ENCODE results near the gene DOCK4. TPM values are rescaled to one million over a fixed set of nuclear protein-coding genes. Genes with fewer than 3 reads are reported as not detected.
"Not testable (repeated sequence)": the region's sequence is repeated elsewhere in the genome, so short reads cannot be mapped to it uniquely, and the experiment has no call there.

The DOCK4 gene
- total RNA-seq, 1 donor from 2014 or later, result 43.0 TPM

- H3K36me3 Mint-ChIP-seq (ENCODE audit: low read depth), result no peaks in the 10 kb centered on the region
- TF ChIP-seq CTCF (IDR thresholded peaks at IDR 0.05), result no peak
- H3K27ac Mint-ChIP-seq (ENCODE audit: unreplicated experiment), result no peak overlapping the region
Measured at GRCh38 chr7:112129655-112130323, 76.4 kb downstream of the DOCK4 start.

DNA sequence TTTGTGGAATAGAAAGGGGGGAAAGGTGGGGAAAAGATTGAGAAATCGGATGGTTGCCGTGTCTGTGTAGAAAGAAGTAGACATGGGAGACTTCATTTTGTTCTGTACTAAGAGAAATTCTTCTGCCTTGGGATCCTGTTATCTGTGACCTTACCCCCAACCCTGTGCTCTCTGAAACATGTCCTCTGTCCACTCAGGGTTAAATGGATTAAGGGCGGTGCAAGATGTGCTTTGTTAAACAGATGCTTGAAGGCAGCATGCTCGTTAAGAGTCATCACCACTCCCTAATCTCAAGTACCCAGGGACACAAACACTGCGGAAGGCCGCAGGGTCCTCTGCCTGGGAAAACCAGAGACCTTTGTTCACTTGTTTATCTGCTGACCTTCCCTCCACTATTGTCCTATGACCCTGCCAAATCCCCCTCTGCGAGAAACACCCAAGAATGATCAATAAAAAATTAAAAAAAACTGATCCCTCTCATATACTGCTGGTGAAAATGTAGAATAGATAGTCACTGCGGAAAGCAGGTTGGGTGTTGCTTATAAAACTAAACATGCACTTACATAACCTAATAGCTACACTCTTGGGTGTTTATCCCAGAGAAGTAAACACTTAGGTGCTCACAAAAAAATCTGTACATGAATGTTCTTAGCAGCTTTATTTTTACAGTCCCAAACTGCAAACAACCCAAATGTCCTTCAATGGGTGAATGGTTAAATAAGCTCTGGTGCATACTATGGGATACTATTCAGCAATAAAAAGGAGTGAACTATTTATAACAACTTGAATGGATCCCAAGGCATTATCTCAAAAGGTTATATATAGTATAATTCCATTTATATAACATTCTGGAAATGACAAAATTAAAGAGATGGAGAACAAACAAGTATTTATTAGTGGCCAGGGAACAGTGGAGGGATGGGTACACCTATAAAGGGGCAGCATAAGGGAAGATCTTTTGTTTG is 77.5 kb downstream of the DOCK4 start:
- H3K36me3 Mint-ChIP-seq (ENCODE audit: low read depth), result not testable (repeated sequence)

More at GRCh38 chr7:112129655-112130323, 76.4 kb downstream of the DOCK4 start:
- Mint-ChIP-seq H3K9me3 (ENCODE audit: low read depth) (no peaks in the 10 kb centered on the region), H3K27me3 (ENCODE audit: low read depth) (no peaks in the 10 kb centered on the region), H3K4me3 (ENCODE audit: unreplicated experiment) (no peak overlapping the region), H3K4me1 (ENCODE audit: low read depth) (peaks cover 45% of the 10 kb centered on the region)
- DNase-seq (ENCODE audit: low spot score), result no peak

GRCh38 chr7:112128041-112128440 is 78.2 kb downstream of the DOCK4 start:
- peaks cover 51% of the 10 kb centered on the region for H3K4me1 Mint-ChIP-seq (ENCODE audit: low read depth)
- H3K4me3 Mint-ChIP-seq (ENCODE audit: unreplicated experiment); H3K36me3 Mint-ChIP-seq (ENCODE audit: low read depth); H3K27ac Mint-ChIP-seq (ENCODE audit: unreplicated experiment); H3K9me3 Mint-ChIP-seq (ENCODE audit: low read depth); DNase-seq (ENCODE audit: low spot score); H3K27me3 Mint-ChIP-seq (ENCODE audit: low read depth): not testable (repeated sequence)

More for the DNA sequence above, 77.5 kb downstream of the DOCK4 start:
- H3K27ac Mint-ChIP-seq (ENCODE audit: unreplicated experiment); H3K27me3 Mint-ChIP-seq (ENCODE audit: low read depth); H3K9me3 Mint-ChIP-seq (ENCODE audit: low read depth); DNase-seq (ENCODE audit: low spot score); H3K4me3 Mint-ChIP-seq (ENCODE audit: unreplicated experiment): not testable (repeated sequence)
- peaks cover 50% of the 10 kb centered on the region for H3K4me1 Mint-ChIP-seq (ENCODE audit: low read depth)

- Mint-ChIP-seq H3K27ac (ENCODE audit: unreplicated experiment) (no peak overlapping the region), H3K9me3 (ENCODE audit: low read depth) (no peaks in the 10 kb centered on the region), H3K4me1 (ENCODE audit: low read depth) (peaks cover 36% of the 10 kb centered on the region), H3K27me3 (ENCODE audit: low read depth) (no peaks in the 10 kb centered on the region), H3K4me3 (ENCODE audit: unreplicated experiment) (no peak overlapping the region), H3K36me3 (ENCODE audit: low read depth) (no peaks in the 10 kb centered on the region)
- no peak for DNase-seq (ENCODE audit: low spot score)
- no peak for TF ChIP-seq CTCF (IDR thresholded peaks at IDR 0.05)
Measured at GRCh38 chr7:112125250-112125649, 80.9 kb downstream of the DOCK4 start.

DNA sequence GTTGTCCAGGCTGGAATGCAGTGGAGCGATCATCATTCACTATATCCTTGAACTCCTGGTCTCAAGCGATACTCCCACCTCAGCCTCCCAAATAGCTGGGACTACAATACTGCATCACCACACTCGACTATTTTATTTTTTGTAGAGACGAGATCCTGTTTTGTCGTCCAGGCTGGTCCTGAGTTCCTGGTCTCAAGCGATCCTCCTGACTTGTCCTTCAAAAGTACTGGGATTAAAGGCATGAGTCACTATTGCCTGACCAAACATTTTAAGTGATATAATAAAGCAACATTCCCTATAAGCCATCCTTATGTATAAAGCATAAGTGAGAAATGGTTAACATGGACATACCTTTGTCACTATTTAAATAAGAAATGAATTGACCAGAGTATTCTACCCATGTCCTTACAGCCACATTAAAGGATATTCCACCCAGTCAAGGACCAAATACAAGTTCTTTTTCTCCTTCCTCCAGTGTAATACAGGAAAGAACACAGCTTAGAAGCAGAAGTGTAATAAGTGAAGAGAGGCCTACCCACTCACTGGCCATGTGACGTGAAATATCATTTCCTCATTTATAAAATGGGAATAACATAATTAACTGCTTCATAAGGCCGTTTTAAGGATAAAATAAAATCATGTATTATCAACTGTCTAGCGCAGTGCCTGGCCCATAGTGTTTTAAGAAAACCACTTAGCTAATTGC is 82.0 kb downstream of the DOCK4 start:
- Mint-ChIP-seq H3K27me3 (ENCODE audit: low read depth) (no peaks in the 10 kb centered on the region), H3K4me3 (ENCODE audit: unreplicated experiment) (no peak overlapping the region), H3K4me1 (ENCODE audit: low read depth) (peaks cover 31% of the 10 kb centered on the region), H3K36me3 (ENCODE audit: low read depth) (no peaks in the 10 kb centered on the region), H3K9me3 (ENCODE audit: low read depth) (no peaks in the 10 kb centered on the region), H3K27ac (ENCODE audit: unreplicated experiment) (no peak overlapping the region)
- DNase-seq (ENCODE audit: low spot score), result no peak
- no peak for TF ChIP-seq CTCF (IDR thresholded peaks at IDR 0.05)

GRCh38 chr7:112122798-112123197 is 83.4 kb downstream of the DOCK4 start:
- Mint-ChIP-seq H3K4me1 (ENCODE audit: low read depth) (peaks cover 27% of the 10 kb centered on the region), H3K4me3 (ENCODE audit: unreplicated experiment) (no peak overlapping the region), H3K27me3 (ENCODE audit: low read depth) (no peaks in the 10 kb centered on the region), H3K9me3 (ENCODE audit: low read depth) (no peaks in the 10 kb centered on the region), H3K36me3 (ENCODE audit: low read depth) (no peaks in the 10 kb centered on the region), H3K27ac (ENCODE audit: unreplicated experiment) (no peak overlapping the region)
- no peak for DNase-seq (ENCODE audit: low spot score)
- no peak for TF ChIP-seq CTCF (IDR thresholded peaks at IDR 0.05)
